Measurements from ENCODE around the gene CTAG1A.
A peak's percentile ranks its signal among the peaks of the same experiment; 100 is the strongest.
"Not testable (repeated sequence)": the region's sequence is repeated elsewhere in the genome, so short reads cannot be mapped to it uniquely, and the experiment has no call there.

The CTAG1A gene

GRCh38 chrX:154584585-154585183 is at the start of gene CTAG1A:
Gene CTAG1A, plus strand, starts transcription at chrX:154585133. Its CDS starts 74 bp downstream, at chrX:154585207.
- DNase-seq = not testable (repeated sequence)

GRCh38 chrX:154535892-154536291 is 49.0 kb upstream of the CTAG1A start:
- DNase-seq = no peak

DNA sequence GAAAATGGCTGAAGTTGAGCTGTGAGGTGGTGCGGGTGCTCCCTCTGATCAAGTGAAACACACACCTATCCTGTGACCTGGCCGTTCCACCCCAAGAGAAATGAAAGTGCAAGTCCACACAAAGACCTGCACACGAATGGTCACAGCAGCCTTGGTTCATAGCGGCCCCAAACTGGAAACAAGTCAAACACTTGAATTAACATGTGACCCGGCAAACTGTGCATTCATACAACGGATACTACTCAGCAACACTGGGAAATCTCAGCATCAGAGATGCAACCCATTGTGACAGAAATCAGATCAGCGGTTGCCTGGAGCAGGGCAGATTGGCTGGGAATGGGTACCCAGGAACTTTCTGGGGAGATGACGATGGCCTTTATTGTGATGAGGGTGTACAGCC is 45.9 kb upstream of the CTAG1A start:
- no peak for DNase-seq

DNA sequence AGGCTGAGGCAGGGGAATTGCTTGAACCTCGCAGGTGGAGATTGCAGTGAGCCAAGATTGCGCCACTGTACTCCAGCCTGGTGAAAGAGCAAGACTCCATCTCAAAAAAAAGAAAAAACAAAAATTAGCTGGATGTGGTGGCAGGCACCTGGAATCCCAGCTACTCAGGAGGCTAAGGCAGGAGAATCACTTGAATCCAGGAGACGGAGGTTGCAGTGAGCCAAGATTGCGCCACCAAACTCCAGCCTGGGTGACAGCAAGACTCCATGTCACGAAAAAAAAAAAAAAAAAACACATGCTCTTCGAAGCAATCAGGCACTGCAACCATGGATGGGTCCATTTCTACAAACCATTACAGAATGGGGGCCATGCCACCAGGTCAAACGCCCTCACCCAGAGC is 44.6 kb upstream of the CTAG1A start:
- not testable (repeated sequence) for DNase-seq

DNA sequence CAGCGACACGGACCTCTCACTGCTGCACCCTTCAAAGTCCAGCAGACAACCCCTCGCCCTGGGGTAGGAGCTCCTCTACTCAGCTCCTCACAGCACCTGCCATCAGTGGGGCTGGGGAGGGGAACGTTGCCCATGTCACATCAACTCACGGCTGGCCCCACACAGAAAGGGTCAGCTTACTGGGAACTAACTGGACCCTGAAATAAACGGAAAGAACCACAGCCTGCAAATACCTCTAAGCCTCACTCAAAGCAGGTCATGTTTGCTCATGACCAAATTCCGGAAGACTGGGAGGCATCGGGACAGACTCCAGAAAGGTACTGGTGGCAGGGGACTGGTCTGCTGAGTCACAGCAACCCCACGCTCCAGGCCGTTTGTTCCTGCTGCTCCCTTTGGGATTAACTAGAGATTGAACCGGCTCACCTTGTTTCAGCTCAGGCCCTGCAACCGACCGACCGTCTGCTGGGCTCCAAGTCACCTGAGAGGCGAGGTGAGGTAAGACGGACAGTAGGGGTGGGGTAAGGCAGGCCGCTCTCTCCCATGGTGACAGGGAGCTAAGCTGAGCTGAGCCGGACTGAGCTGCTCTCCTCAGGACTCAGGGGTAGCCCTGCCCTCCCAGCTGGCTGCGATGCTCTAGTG is 43.9 kb upstream of the CTAG1A start:
- DNase-seq = no peak

DNA sequence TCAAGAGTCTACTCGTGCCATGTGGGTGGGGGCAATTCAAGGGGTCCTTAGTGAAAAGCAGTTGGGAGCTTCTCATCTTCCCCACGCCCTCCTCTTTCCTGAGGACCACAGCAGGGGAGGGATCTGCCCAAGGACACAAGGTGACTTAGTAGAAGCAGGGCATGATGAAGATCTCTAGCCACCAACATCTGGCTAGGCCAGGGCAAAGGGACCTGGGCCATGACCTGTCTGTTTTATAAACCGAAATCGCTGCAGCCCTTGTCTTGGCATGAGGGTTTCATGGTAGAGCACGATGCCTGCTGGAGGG is 43.4 kb upstream of the CTAG1A start:
- no peak for DNase-seq

GRCh38 chrX:154541896-154542722 is 42.8 kb upstream of the CTAG1A start:
- no peak for DNase-seq

DNA sequence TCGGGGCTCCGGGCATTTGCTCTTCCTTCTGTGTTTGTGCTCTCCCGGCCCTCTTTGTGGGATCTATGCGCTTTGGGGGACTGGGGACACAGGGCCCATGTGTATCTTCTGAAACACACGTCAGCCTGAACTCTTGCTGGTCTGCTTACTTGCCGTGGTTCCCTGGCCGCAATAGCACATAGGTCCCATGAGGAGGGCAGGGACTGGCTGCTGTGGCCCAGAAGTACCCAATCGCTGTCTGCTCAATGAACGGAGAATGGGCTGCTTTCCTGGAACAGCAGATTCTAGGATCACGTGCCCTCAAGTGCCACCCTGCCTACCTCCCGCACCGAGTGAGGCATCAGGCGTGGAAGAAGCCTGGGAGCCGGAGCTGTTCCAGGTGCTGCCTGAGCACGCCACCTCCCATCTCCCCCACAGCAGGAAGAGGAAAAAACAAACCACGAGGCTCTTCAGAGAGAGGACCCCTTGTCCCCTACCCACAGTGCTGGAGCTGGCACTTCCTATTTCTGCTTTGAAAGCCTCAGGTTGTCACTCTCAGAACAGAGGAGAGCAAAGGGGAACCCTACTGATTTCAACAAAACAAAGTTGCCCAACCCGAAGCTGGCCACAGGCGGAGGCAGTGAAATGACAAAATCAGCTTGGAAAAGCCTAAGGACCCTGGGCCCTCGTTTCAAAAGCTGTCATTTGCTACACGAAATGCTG is 42.1 kb upstream of the CTAG1A start:
- no peak for DNase-seq

GRCh38 chrX:154545673-154546274 is 39.2 kb upstream of the CTAG1A start:
- DNase-seq = no peak

DNA sequence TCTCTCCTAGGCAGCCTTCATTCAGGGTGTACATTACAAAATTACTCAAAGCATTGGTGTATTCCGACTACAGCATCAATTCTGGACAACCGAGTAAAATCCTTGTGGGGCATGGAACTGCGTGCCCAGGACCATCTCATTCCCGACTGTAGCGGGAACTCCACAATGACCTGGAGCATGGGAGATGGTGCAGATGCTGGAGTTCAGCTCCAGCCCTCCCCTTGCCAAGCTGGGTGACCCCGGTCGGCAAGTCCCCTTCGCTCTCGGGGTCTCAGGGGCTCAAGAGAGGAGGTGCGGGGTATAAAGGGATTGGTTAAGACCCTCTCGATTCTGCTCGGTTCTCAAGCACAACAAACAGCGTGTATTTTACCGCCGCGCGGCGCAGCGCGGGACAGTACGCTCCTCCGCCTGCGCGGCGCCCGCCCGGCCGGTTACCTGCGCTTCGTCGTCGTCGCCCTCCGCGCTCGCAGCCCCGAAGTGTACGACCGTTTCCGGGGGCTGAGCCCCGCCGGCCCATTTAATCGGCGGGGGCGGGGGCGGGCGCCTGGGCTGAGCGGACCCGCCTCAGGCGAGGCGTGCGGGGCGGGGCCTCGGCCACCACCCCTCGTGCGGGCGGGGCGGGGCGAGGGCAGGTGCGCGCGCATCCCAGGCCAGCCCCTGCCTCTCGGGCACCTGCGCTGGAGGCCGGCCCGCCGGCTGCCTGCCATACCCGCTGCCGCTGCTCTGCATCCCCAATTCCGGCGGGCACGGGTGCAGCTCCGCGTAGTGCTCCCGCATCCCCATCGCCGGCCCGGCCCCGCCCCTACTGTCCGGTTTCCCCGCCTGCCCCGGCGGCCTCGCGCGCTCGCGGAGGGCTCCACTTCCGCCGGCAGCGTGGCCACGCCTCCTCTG is 38.3 kb upstream of the CTAG1A start, which contains the start of gene G6PD:
G6PD (minus strand) TSS at position 493 of the 891 bp plus-strand sequence. CDS start 691 bp downstream, outside the sequence.
- no peak for DNase-seq

GRCh38 chrX:154547245-154548027 is 37.5 kb upstream of the CTAG1A start, which contains the start of gene IKBKG:
Gene IKBKG, plus strand, starts transcription at chrX:154547620. Its CDS starts 4,383 bp downstream, at chrX:154552003.
- DNase-seq = peak; percentile 59

DNA sequence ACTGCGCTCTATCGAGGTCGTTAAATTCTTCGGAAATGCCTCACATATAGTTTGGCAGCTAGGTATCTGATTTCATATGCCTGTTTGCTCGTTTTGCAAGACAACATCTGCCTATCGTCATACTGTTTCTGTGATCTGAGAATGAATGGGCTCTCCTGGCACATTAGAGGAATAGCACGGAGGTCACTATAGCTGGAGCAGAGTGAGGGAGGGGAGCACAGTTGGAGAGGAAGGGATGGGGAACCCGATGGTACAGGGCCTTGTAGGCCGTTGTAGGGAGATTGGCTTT is 37.0 kb upstream of the CTAG1A start:
- no peak for DNase-seq

- no peak for DNase-seq
These were observed 35.2 kb upstream of the CTAG1A start for GRCh38 chrX:154549766-154550165.

- not testable (repeated sequence) for DNase-seq
These were observed 32.7 kb upstream of the CTAG1A start for GRCh38 chrX:154552112-154552806.

GRCh38 chrX:154558060-154558690 is 26.8 kb upstream of the CTAG1A start:
- DNase-seq = not testable (repeated sequence)

DNA sequence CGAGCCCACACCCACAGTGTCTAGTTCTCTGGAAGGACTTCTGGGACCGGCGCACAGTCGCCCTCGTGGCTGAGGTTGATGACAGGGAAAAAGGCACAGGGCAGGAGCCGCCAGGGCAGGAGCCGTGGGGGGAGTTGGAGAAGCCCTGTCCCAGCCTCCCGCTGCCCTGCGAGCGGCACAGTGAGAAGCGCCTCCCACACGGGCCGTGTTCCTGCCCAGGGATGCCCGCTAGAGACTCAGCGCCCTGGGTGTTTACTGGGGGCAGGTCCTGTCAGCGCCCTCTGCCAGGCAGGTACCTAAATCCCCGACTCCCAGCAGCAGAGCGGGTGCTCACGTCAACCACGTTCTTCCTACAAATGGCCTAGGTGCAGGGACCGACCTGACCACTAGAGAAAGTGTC is 26.0 kb upstream of the CTAG1A start:
- DNase-seq = not testable (repeated sequence)

DNA sequence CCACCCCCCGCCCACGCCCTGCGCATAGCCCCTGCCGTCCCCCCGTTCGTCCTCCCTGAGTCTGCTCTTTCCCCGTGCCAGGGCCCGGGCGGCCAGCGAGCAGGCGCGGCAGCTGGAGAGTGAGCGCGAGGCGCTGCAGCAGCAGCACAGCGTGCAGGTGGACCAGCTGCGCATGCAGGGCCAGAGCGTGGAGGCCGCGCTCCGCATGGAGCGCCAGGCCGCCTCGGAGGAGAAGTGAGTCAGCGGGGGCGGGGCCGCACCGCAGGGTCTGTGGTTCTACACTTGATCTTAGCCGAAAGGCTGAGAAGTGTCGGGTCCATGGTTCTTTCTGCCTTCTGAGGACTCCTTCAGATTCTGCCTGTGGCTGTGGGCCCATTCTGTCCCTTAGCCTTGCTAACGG is 24.6 kb upstream of the CTAG1A start:
- not testable (repeated sequence) for DNase-seq

DNA sequence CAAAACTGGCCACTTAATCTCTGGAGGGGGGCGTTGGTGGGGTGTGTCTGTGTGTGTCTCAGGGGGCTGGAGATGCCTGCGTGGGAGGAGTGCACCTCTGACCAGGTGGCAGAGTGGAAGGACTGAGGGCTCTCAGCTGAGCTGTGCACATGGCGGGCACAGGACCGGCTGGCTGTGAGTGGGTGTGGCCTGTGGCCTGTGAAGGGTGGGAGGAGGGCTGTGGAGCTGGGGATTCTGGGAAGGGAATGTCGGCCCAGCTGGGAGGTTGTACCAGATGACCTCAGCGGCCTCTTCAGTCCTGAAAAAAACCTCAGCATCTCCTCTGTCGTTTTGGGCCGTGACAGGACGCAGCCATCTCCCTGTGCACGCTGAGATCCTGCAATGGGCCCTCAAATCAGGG is 22.6 kb upstream of the CTAG1A start:
- not testable (repeated sequence) for DNase-seq

DNA sequence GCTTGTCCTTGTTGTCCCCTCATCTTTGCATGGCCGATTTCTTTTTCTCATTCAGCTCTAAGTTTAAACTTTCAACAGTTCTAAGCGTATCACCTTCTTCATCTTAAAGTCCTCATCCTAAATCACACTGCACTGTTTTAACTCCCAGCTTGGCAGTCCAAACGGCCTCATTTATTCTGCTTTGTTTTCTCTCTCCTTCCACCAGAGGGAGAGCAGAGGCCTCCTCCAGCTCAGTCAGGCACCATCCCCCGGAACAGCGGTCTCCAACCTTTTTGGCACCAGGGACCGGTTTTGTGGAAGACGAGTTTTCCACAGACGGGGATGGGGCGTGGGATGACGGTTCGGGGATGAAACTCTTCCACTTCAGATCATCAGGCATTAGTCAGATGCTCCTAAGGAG is 14.6 kb upstream of the CTAG1A start:
- not testable (repeated sequence) for DNase-seq

DNA sequence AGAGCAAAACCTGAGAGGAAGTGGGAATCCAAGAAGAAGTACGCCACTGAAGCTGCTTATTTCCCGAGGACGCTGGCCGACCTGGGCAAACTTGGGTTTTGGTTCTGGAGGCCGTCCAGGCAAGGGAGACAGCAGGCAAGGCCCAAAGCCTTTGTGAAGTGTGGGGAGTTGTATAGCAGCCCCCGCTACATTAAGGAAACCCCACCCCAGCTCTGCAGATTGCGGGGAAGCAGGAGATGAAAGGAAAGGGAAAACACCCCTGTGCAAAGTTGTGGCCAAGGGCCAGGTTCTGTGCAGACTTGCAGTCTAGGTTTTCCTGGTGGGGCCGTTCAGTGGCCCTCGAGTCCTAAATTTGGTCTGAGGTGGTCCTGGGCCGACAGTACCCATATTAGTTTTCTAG is 11.9 kb upstream of the CTAG1A start:
- not testable (repeated sequence) for DNase-seq
